ENCODE data around the gene ADPRHL1.

ADPRHL1 gene

GRCh38 chr13:113499936-113500335 lies 46.6 kb upstream of the ADPRHL1 start:
- peaks cover 76% of the 10 kb centered on the region for H3K36me3 ChIP-seq (ENCODE audit: insufficient read depth, low read length)
- H3K9ac ChIP-seq (ENCODE audit: low read length) = no peak overlapping the region
- H4K20me1 ChIP-seq (ENCODE audit: insufficient read depth, low read length) = no peaks in the 10 kb centered on the region
- no peak overlapping the region for H3K4me2 ChIP-seq (ENCODE audit: low read length)
- no peak overlapping the region for H3K27ac ChIP-seq (ENCODE audit: low read depth, low read length, poor library complexity, severe bottlenecking)
- no peak overlapping the region for H2AFZ ChIP-seq (ENCODE audit: low read length)
- H3K79me2 ChIP-seq (ENCODE audit: insufficient read depth, low read length) = no peaks in the 10 kb centered on the region
- no peaks in the 10 kb centered on the region for H3K4me1 ChIP-seq (ENCODE audit: insufficient read depth, low read length, severe bottlenecking)
- H3K4me3 ChIP-seq (ENCODE audit: low read depth, low read length, poor library complexity, severe bottlenecking) = no peak overlapping the region
- H3F3A ChIP-seq (ENCODE audit: insufficient read depth, low read length) = peaks cover 5% of the 10 kb centered on the region; the same call in 1 of the 2 replicates
- no peak for TF ChIP-seq CTCF (IDR thresholded peaks at IDR 0.05; ENCODE audit: low read length)
- no peak for TF ChIP-seq EZH2 (IDR thresholded peaks at IDR 0.05; ENCODE audit: borderline replicate concordance, low read length)
- no peaks in the 10 kb centered on the region for H3K9me2 ChIP-seq (ENCODE audit: low read depth, low read length)
- H3K27me3 ChIP-seq (ENCODE audit: insufficient read depth, low read length) = no peaks in the 10 kb centered on the region
- no peaks in the 10 kb centered on the region for H3K9me3 ChIP-seq (ENCODE audit: low read length)

GRCh38 chr13:113498905-113499304 lies 45.6 kb upstream of the ADPRHL1 start:
- TF ChIP-seq EZH2 (IDR thresholded peaks at IDR 0.05; ENCODE audit: borderline replicate concordance, low read length) (no peak), CTCF (IDR thresholded peaks at IDR 0.05; ENCODE audit: low read length) (no peak)
- Histone ChIP-seq H3K4me3 (ENCODE audit: low read depth, low read length, poor library complexity, severe bottlenecking) (no peak overlapping the region), H3K27me3 (ENCODE audit: insufficient read depth, low read length) (no peaks in the 10 kb centered on the region), H3K4me2 (ENCODE audit: low read length) (no peak overlapping the region), H3K79me2 (ENCODE audit: insufficient read depth, low read length) (no peaks in the 10 kb centered on the region), H4K20me1 (ENCODE audit: insufficient read depth, low read length) (no peaks in the 10 kb centered on the region), H3K9ac (ENCODE audit: low read length) (no peak overlapping the region), H3K27ac (ENCODE audit: low read depth, low read length, poor library complexity, severe bottlenecking) (no peak overlapping the region), H3K36me3 (ENCODE audit: insufficient read depth, low read length) (peaks cover 65% of the 10 kb centered on the region), H3F3A (ENCODE audit: insufficient read depth, low read length) (peaks cover 5% of the 10 kb centered on the region; the same call in 1 of the 2 replicates), H3K4me1 (ENCODE audit: insufficient read depth, low read length, severe bottlenecking) (peaks cover 2% of the 10 kb centered on the region), H3K9me2 (ENCODE audit: low read depth, low read length) (no peaks in the 10 kb centered on the region), H3K9me3 (ENCODE audit: low read length) (no peaks in the 10 kb centered on the region), H2AFZ (ENCODE audit: low read length) (no peak overlapping the region)

- Histone ChIP-seq H4K20me1 (ENCODE audit: insufficient read depth, low read length) (no peaks in the 10 kb centered on the region), H3K4me2 (ENCODE audit: low read length) (no peak overlapping the region), H3K79me2 (ENCODE audit: insufficient read depth, low read length) (no peaks in the 10 kb centered on the region), H3K4me3 (ENCODE audit: low read depth, low read length, poor library complexity, severe bottlenecking) (no peak overlapping the region), H3K9ac (ENCODE audit: low read length) (no peak overlapping the region), H3K9me3 (ENCODE audit: low read length) (no peaks in the 10 kb centered on the region), H3K4me1 (ENCODE audit: insufficient read depth, low read length, severe bottlenecking) (peaks cover 18% of the 10 kb centered on the region), H3K9me2 (ENCODE audit: low read depth, low read length) (no peaks in the 10 kb centered on the region), H3K27me3 (ENCODE audit: insufficient read depth, low read length) (no peaks in the 10 kb centered on the region), H3F3A (ENCODE audit: insufficient read depth, low read length) (peaks cover 5% of the 10 kb centered on the region; the same call in 1 of the 2 replicates), H3K27ac (ENCODE audit: low read depth, low read length, poor library complexity, severe bottlenecking) (peak overlapping the region; percentile 11), H3K36me3 (ENCODE audit: insufficient read depth, low read length) (peaks cover 60% of the 10 kb centered on the region), H2AFZ (ENCODE audit: low read length) (no peak overlapping the region)
- TF ChIP-seq CTCF (IDR thresholded peaks at IDR 0.05; ENCODE audit: low read length) = no peak
- TF ChIP-seq EZH2 (IDR thresholded peaks at IDR 0.05; ENCODE audit: borderline replicate concordance, low read length) = no peak
Measured at GRCh38 chr13:113497217-113497616, 43.9 kb upstream of the ADPRHL1 start.
